Forelimb muscle (tissue), 1 donor: ENCODE data around the gene NUDT2. TPM values are rescaled to one million over a fixed set of nuclear protein-coding genes. Genes with fewer than 3 reads are reported as not detected.

Source experiments
- DNase-seq: peaks from one replicate; pipeline ENCODE4 v3.0.0-alpha.2; 2013; ENCODE audit warnings: low read depth
- polyA plus RNA-seq: library from polyadenylated mRNA; unstranded; fragments of 120-200 nt; gene quantifications from one replicate; pipeline ENCODE4 v1.2.1, GENCODE V29; 2013; ENCODE audit not compliant: insufficient read length

Gene NUDT2
- polyA plus RNA-seq, 1 donor: 27.4 TPM

- DNase-seq: no peak
These were observed 56.3 kb downstream of the NUDT2 start for GRCh38 chr9:34385561-34386230.

GRCh38 chr9:34386656-34387055 lies 57.3 kb downstream of the NUDT2 start:
- DNase-seq: no peak

- DNase-seq: no peak
These were observed 57.9 kb downstream of the NUDT2 start for GRCh38 chr9:34387239-34387638.

GRCh38 chr9:34392511-34392910 lies 63.1 kb downstream of the NUDT2 start:
- DNase-seq: no peak

Other genes with a start within 250 kb of the NUDT2 start
- 32.2 TPM for gene DCAF12, start 202.9 kb upstream of the NUDT2 start, polyA plus RNA-seq
- gene UBAP1, start 150.5 kb upstream of the NUDT2 start, polyA plus RNA-seq: 38.9 TPM
- 15.9 TPM for gene KIF24, start 301 bp upstream of the NUDT2 start, polyA plus RNA-seq
- 16.3 TPM for gene MYORG, start 47.3 kb downstream of the NUDT2 start, polyA plus RNA-seq
- 11.7 TPM for gene FAM219A, start 129.0 kb downstream of the NUDT2 start, polyA plus RNA-seq
- gene DNAI1, start 129.2 kb downstream of the NUDT2 start, polyA plus RNA-seq: 0.24 TPM
- gene ENHO, start 193.4 kb downstream of the NUDT2 start, polyA plus RNA-seq: 3.4 TPM